Thyroid gland (tissue), 4 donors: ENCODE data around the gene XRCC5. TPM values are rescaled to one million over a fixed set of nuclear protein-coding genes. Genes with fewer than 3 reads are reported as not detected.

Experiments
- DNase-seq, 2 donors: peaks; one replicate each; pipeline ENCODE4 v3.0.0-alpha.2; 2019
- H3K27ac ChIP-seq, 3 donors: fragments of 200-600 bp; sonication (generic); 1 replicate in 2 of 3; 2 replicates in 1 of 3; pipeline ENCODE4 v1.5.1; 2016 to 2019; ENCODE audit warnings: mild to moderate bottlenecking in 1 of 3, moderate library complexity in 1 of 3
- H3K27me3 ChIP-seq: fragments of 200-600 bp; sonication (generic); one replicate; pipeline ENCODE4 v1.5.1; 2019
- H3K36me3 ChIP-seq, 2 donors: fragments of 200-600 bp; sonication (generic); one replicate each; pipeline ENCODE4 v1.5.1; 2016 to 2019
- H3K4me1 ChIP-seq, 2 donors: fragments of 200-600 bp; sonication (generic); one replicate each; pipeline ENCODE4 v1.5.1; 2017 to 2019
- H3K4me3 ChIP-seq, 3 donors: fragments of 200-600 bp; sonication (generic); replicated peaks in 1 of 3; 1 replicate in 2 of 3; 2 replicates in 1 of 3; pipeline ENCODE4 v1.5.1; 2016; ENCODE audit warnings: mild to moderate bottlenecking in 1 of 3
- H3K9me3 ChIP-seq: fragments of 200-600 bp; sonication (generic); one replicate; pipeline ENCODE4 v1.5.1; 2017
- POLR2A ChIP-seq, 2 donors: fragments of 450-650 bp; IDR thresholded peaks; one replicate each; pipeline ENCODE4 v1.6.1; 2017; ENCODE audit warnings: antibody characterized with exemption in 2 of 2, mild to moderate bottlenecking in 2 of 2, moderate library complexity in 1 of 2
- WGBS, 2 donors: methylation state at CpG; one replicate each; pipeline ENCODE4 v1.1.5; 2017; 5-methylcytosine and 5-hydroxymethylcytosine counted together
- intact Hi-C: fragments of 100-400 bp; cut with DNase I; formaldehyde crosslinking; loops from one replicate; pipeline ENCODE4 v1.15.1; 2023
- total RNA-seq, 4 donors: library from RNA; depleted of rRNA; stranded (reverse); fragments of >200 nt; gene quantifications; one replicate each; pipeline ENCODE4 v1.2.3, GENCODE V29; 2016
- TF ChIP-seq, protein P1 (sequence below), 6 experiments: fragments of 200-600 bp in 3 of 6; fragments of 450-650 bp in 3 of 6; sonication (generic) in 3 of 6; IDR thresholded peaks; one replicate each; pipeline ENCODE4 v1.5.1; 2016 to 2019; ENCODE audit warnings: antibody characterized with exemption in 6 of 6, mild to moderate bottlenecking in 2 of 6, inconsistent platforms in 1 of 6, moderate library complexity in 1 of 6

The XRCC5 gene
- total RNA-seq, 4 donors from 2014 or later: 185 to 240 (median 216) TPM

DNA sequence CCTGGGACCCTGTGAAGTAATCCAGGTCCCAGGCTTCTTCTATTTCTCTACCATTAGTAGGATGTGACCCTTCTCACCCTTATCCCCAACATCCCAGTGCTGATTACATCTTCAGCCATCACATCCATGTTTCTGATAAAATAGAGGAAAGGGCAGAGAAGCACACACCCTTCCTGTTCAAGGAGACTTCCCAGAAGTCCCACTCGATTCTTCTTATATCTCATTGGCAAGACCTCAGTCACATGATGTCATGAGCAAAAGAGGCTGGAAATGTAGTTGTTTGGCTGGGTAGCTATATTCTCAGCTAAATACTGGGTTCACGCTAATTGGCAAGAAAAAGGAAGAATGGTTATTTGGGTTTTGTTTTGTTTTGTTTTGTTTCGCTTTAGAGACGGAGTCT, 8.0 kb upstream of the XRCC5 start:
- DNase-seq: no peak
- no peaks in the 10 kb centered on the region for H3K27me3 ChIP-seq
- TF ChIP-seq, protein P1, sequence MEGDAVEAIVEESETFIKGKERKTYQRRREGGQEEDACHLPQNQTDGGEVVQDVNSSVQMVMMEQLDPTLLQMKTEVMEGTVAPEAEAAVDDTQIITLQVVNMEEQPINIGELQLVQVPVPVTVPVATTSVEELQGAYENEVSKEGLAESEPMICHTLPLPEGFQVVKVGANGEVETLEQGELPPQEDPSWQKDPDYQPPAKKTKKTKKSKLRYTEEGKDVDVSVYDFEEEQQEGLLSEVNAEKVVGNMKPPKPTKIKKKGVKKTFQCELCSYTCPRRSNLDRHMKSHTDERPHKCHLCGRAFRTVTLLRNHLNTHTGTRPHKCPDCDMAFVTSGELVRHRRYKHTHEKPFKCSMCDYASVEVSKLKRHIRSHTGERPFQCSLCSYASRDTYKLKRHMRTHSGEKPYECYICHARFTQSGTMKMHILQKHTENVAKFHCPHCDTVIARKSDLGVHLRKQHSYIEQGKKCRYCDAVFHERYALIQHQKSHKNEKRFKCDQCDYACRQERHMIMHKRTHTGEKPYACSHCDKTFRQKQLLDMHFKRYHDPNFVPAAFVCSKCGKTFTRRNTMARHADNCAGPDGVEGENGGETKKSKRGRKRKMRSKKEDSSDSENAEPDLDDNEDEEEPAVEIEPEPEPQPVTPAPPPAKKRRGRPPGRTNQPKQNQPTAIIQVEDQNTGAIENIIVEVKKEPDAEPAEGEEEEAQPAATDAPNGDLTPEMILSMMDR (IDR thresholded peaks at IDR 0.05): no peak
- no peak for TF ChIP-seq POLR2A (IDR thresholded peaks at IDR 0.05)
- H3K4me3 ChIP-seq: no peak overlapping the region
- no peak overlapping the region for H3K27ac ChIP-seq
- peaks cover 4 to 10% of the 10 kb centered on the region in 2 donors for H3K4me1 ChIP-seq
- no peaks in the 10 kb centered on the region for H3K9me3 ChIP-seq
- intact Hi-C loops: no loop called here
- 88 to 97% methylated on average over 4 of the region's 4 CpGs for WGBS, 2 donors
- no peaks in the 10 kb centered on the region for H3K36me3 ChIP-seq

- 87 to 89% methylated on average over 1 of the region's 1 CpG for WGBS, 2 donors
- intact Hi-C loops: no loop called here
- DNase-seq: no peak
- TF ChIP-seq POLR2A (IDR thresholded peaks at IDR 0.05): no peak
- TF ChIP-seq, protein P1 (IDR thresholded peaks at IDR 0.05): no peak
- peaks cover 4 to 10% of the 10 kb centered on the region in 2 donors for H3K4me1 ChIP-seq
- H3K27me3 ChIP-seq: no peaks in the 10 kb centered on the region
- no peak overlapping the region for H3K4me3 ChIP-seq
- H3K27ac ChIP-seq: no peak overlapping the region
- H3K9me3 ChIP-seq: no peaks in the 10 kb centered on the region
- H3K36me3 ChIP-seq: no peaks in the 10 kb centered on the region
Measured at GRCh38 chr2:216103213-216103612, 5.9 kb upstream of the XRCC5 start.

GRCh38 chr2:216104691-216105090, 4.5 kb upstream of the XRCC5 start:
- Histone ChIP-seq H3K9me3 (no peaks in the 10 kb centered on the region), H3K27ac (no peak overlapping the region), H3K36me3 (no peaks in the 10 kb centered on the region), H3K27me3 (no peaks in the 10 kb centered on the region), H3K4me3 (no peak overlapping the region), H3K4me1 (peaks cover 8 to 10% of the 10 kb centered on the region in 2 donors)
- no peak for DNase-seq
- 69 to 74% methylated on average over 3 of the region's 3 CpGs for WGBS, 2 donors
- intact Hi-C loops: no loop called here
- TF ChIP-seq POLR2A (IDR thresholded peaks at IDR 0.05): no peak
- TF ChIP-seq, protein P1 (IDR thresholded peaks at IDR 0.05): no peak

DNA sequence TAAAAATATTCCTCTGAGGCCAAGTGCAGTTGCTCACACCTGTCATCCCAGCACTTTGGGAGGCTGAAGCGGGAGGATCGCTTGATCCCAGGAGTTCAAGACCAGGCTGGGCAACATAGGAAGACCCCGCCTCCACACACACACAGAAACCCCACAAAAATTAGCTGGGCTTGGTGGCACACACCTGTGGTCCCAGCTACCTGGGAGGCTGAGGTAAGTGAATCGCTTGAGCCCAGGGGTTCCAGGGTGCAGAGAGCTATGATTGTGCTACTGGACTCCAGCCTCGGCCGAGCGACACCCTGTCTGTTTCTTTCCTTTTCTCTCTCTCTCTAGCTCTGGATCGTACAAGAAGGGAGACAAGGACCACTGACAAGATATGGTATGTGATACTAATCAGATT, 1.8 kb upstream of the XRCC5 start:
- intact Hi-C loops: no loop called here
- no peak for DNase-seq
- WGBS, 2 donors: 89% methylated on average over 8 of the region's 8 CpGs
- H3K27ac ChIP-seq: no peak overlapping the region
- H3K9me3 ChIP-seq: no peaks in the 10 kb centered on the region
- H3K4me1 ChIP-seq: peaks cover 21 to 26% of the 10 kb centered on the region in 2 donors
- H3K36me3 ChIP-seq: no peaks in the 10 kb centered on the region
- no peaks in the 10 kb centered on the region for H3K27me3 ChIP-seq
- TF ChIP-seq POLR2A (IDR thresholded peaks at IDR 0.05): no peak
- no peak overlapping the region for H3K4me3 ChIP-seq

DNA sequence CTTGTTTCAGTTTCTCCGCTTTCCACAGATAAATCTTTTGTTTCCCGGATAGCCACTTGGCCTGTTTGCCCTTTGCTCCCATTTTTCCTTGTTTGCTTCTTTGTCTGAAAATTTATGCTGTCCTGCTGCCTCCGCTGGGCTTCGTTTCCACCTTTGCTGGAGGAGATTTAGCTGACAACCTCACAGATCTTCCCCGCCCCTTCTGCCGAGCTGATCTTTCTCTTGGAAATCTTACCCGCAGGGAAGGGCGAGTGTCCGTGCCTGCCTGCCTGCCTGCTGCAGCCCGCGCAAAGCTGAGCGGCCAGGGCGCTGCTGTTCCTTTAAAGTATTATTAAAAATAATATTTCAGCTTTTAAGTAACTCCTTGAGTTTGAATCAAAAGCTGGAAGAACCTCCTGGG, 1.4 kb upstream of the XRCC5 start:
- Histone ChIP-seq H3K27me3 (no peaks in the 10 kb centered on the region), H3K36me3 (peaks cover 0 to under 1% of the 10 kb centered on the region in 2 donors), H3K4me3 (no peak overlapping the region), H3K27ac (no peak overlapping the region), H3K4me1 (peaks cover 20 to 24% of the 10 kb centered on the region in 2 donors), H3K9me3 (no peaks in the 10 kb centered on the region)
- 46 to 63% methylated on average over 13 of the region's 13 CpGs for WGBS, 2 donors
- intact Hi-C loops: no loop called here
- no peak for DNase-seq
- TF ChIP-seq, protein P1 (IDR thresholded peaks at IDR 0.05): no peak
- no peak for TF ChIP-seq POLR2A (IDR thresholded peaks at IDR 0.05)
